Stomach (tissue), 9 donors: ENCODE data around the gene G3BP2. TPM values are rescaled to one million over a fixed set of nuclear protein-coding genes. Genes with fewer than 3 reads are reported as not detected.

Experiments
- DNase-seq, 2 donors: peaks; one replicate each; pipeline versions ENCODE4 v3.0.0 to v3.0.0-alpha.2; 2013 to 2019
- H3K27ac ChIP-seq, 5 donors: fragments of 200-600 bp in 4 of 5; sonication (generic) in 4 of 5; one replicate each; pipeline ENCODE4 v1.5.1; 2013 to 2019; ENCODE audit warnings: mild to moderate bottlenecking in 1 of 5, moderate library complexity in 1 of 5
- H3K27me3 ChIP-seq, 3 donors: fragments of 200-600 bp; sonication (generic); one replicate each; pipeline ENCODE4 v1.5.1; 2017 to 2019; ENCODE audit warnings: mixed run types in 1 of 3
- H3K36me3 ChIP-seq, 4 donors: fragments of 200-600 bp; sonication (generic); 1 replicate in 3 of 4; 2 replicates in 1 of 4; pipeline ENCODE4 v1.5.1; 2016 to 2019
- H3K4me1 ChIP-seq, 4 donors: fragments of 200-600 bp; sonication (generic); one replicate each; pipeline ENCODE4 v1.5.1; 2016 to 2019
- H3K4me3 ChIP-seq, 4 donors: fragments of 200-600 bp; sonication (generic) in 3 of 4; one replicate each; pipeline ENCODE4 v1.5.1; 2016 to 2019; ENCODE audit warnings: mild to moderate bottlenecking in 1 of 4
- H3K9me3 ChIP-seq, 4 donors: fragments of 200-600 bp; sonication (generic); one replicate each; pipeline ENCODE4 v1.5.1; 2016 to 2019
- EP300 ChIP-seq: sonication (generic); formaldehyde crosslinking; IDR thresholded peaks from one replicate; pipeline ENCODE4 v1.6.1; 2017; ENCODE audit warnings: antibody characterized with exemption
- POLR2A ChIP-seq, 4 donors: fragments of 450-650 bp; IDR thresholded peaks; one replicate each; pipeline ENCODE4 v1.6.1; 2016; ENCODE audit warnings: antibody characterized with exemption in 4 of 4, control low read depth in 2 of 4, mild to moderate bottlenecking in 1 of 4, moderate library complexity in 1 of 4
- POLR2AphosphoS5 ChIP-seq, 3 donors: sonication (generic); formaldehyde crosslinking; IDR thresholded peaks; one replicate each; pipeline ENCODE4 v1.6.1; 2016; ENCODE audit warnings: antibody characterized with exemption in 3 of 3
- WGBS, 5 donors: extraction: QIAGEN DNeasy Blood & Tissue Kit in 3 of 5; methylation state at CpG; one replicate each; pipeline versions ENCODE4 v1.1.5 to v1.1.7; 2013 to 2018; 5-methylcytosine and 5-hydroxymethylcytosine counted together
- intact Hi-C: fragments of 100-400 bp; cut with DNase I; formaldehyde crosslinking; loops from one replicate; pipeline ENCODE4 v1.15.1; 2023; ENCODE audit warnings: low total_unique reads
- polyA plus RNA-seq, 3 donors: library from polyadenylated mRNA; stranded (reverse); fragments of 200-250 nt; gene quantifications; one replicate each; pipeline ENCODE4 v1.2.3, GENCODE V29; 2013
- total RNA-seq, 5 donors: library from RNA; depleted of rRNA; stranded (reverse); fragments of >200 nt; gene quantifications; one replicate each; pipeline versions ENCODE4 v1.1.0 to v1.2.3, GENCODE V29; 2014 to 2016
- TF ChIP-seq, protein P1 (sequence below), 7 experiments: fragments of 450-650 bp in 4 of 7; fragments of 200-600 bp in 3 of 7; sonication (generic) in 3 of 7; IDR thresholded peaks; one replicate each; pipeline ENCODE4 v1.5.1; 2016 to 2019; ENCODE audit warnings: antibody characterized with exemption in 7 of 7, control low read depth in 2 of 7, mild to moderate bottlenecking in 1 of 7
- donor health status: healthy with polysubstance abuse.
- donor health status: Bipolar disorder and iron deficiency.
- donor health status: healthy.

Gene G3BP2
- total and polyA plus RNA-seq, 8 donors: 15.2 to 183 (median 36.4) TPM

GRCh38 chr4:75634951-75635350 is 38.3 kb downstream of the G3BP2 start:
- Histone ChIP-seq H3K4me3 (no peak overlapping the region), H3K4me1 (peaks cover 6 to 12% (median 11%) of the 10 kb centered on the region in 4 donors), H3K36me3 (peaks cover 0 to under 1% (median 0%) of the 10 kb centered on the region in 4 donors), H3K9me3 (no peaks in the 10 kb centered on the region), H3K27ac (no peak overlapping the region), H3K27me3 (no peaks in the 10 kb centered on the region)
- WGBS, 5 donors: 70 to 88% (median 76%) methylated on average over 2 of the region's 2 CpGs
- intact Hi-C loops: no loop called here
- no peak for DNase-seq
- TF ChIP-seq POLR2A (IDR thresholded peaks at IDR 0.05) (no peak), POLR2AphosphoS5 (IDR thresholded peaks at IDR 0.05) (no peak), EP300 (no peak)
- TF ChIP-seq, protein P1, sequence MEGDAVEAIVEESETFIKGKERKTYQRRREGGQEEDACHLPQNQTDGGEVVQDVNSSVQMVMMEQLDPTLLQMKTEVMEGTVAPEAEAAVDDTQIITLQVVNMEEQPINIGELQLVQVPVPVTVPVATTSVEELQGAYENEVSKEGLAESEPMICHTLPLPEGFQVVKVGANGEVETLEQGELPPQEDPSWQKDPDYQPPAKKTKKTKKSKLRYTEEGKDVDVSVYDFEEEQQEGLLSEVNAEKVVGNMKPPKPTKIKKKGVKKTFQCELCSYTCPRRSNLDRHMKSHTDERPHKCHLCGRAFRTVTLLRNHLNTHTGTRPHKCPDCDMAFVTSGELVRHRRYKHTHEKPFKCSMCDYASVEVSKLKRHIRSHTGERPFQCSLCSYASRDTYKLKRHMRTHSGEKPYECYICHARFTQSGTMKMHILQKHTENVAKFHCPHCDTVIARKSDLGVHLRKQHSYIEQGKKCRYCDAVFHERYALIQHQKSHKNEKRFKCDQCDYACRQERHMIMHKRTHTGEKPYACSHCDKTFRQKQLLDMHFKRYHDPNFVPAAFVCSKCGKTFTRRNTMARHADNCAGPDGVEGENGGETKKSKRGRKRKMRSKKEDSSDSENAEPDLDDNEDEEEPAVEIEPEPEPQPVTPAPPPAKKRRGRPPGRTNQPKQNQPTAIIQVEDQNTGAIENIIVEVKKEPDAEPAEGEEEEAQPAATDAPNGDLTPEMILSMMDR (IDR thresholded peaks at IDR 0.05): no peak

GRCh38 chr4:75634281-75634680 is 38.9 kb downstream of the G3BP2 start:
- no peaks in the 10 kb centered on the region for H3K27me3 ChIP-seq
- WGBS, 5 donors: 79 to 90% (median 83%) methylated on average over 3 of the region's 3 CpGs
- H3K9me3 ChIP-seq: no peaks in the 10 kb centered on the region
- DNase-seq: no peak
- peaks cover 6 to 13% (median 11%) of the 10 kb centered on the region in 4 donors for H3K4me1 ChIP-seq
- no peak overlapping the region for H3K4me3 ChIP-seq
- H3K36me3 ChIP-seq: no peaks in the 10 kb centered on the region
- intact Hi-C loops: no loop called here
- TF ChIP-seq, protein P1 (IDR thresholded peaks at IDR 0.05): no peak
- no peak for TF ChIP-seq EP300
- TF ChIP-seq POLR2A (IDR thresholded peaks at IDR 0.05): no peak
- no peak for TF ChIP-seq POLR2AphosphoS5 (IDR thresholded peaks at IDR 0.05)
- H3K27ac ChIP-seq: no peak overlapping the region

GRCh38 chr4:75633846-75634245 is 39.4 kb downstream of the G3BP2 start:
- 59 to 80% (median 70%) methylated on average over 2 of the region's 2 CpGs for WGBS, 5 donors
- Histone ChIP-seq H3K9me3 (no peaks in the 10 kb centered on the region), H3K27me3 (no peaks in the 10 kb centered on the region), H3K27ac (no peak overlapping the region), H3K36me3 (no peaks in the 10 kb centered on the region), H3K4me1 (peaks cover 6 to 13% (median 11%) of the 10 kb centered on the region in 4 donors), H3K4me3 (no peak overlapping the region)
- intact Hi-C loops: no loop called here
- peak in 1 of 2 donors; percentile 12 for DNase-seq
- no peak for TF ChIP-seq POLR2A (IDR thresholded peaks at IDR 0.05)
- no peak for TF ChIP-seq POLR2AphosphoS5 (IDR thresholded peaks at IDR 0.05)
- TF ChIP-seq EP300: no peak
- TF ChIP-seq, protein P1 (IDR thresholded peaks at IDR 0.05): no peak

- no peak for DNase-seq
- 51 to 68% (median 59%) methylated on average over 9 of the region's 9 CpGs for WGBS, 5 donors
- TF ChIP-seq, protein P1 (IDR thresholded peaks at IDR 0.05): no peak
- H3K4me3 ChIP-seq: peak overlapping the region; percentile 57 to 64 (median 60)
- intact Hi-C loops: no loop called here
- H3K9me3 ChIP-seq: no peaks in the 10 kb centered on the region
- no peaks in the 10 kb centered on the region for H3K27me3 ChIP-seq
- no peaks in the 10 kb centered on the region for H3K36me3 ChIP-seq
- H3K4me1 ChIP-seq: peaks cover 6 to 13% (median 11%) of the 10 kb centered on the region in 4 donors
- peak overlapping the region; percentile 5 to 80 (median 55) for H3K27ac ChIP-seq
These were observed 42.3 kb downstream of the G3BP2 start for GRCh38 chr4:75630937-75631329.
